ENCODE data around the gene SMARCD3.

DNA sequence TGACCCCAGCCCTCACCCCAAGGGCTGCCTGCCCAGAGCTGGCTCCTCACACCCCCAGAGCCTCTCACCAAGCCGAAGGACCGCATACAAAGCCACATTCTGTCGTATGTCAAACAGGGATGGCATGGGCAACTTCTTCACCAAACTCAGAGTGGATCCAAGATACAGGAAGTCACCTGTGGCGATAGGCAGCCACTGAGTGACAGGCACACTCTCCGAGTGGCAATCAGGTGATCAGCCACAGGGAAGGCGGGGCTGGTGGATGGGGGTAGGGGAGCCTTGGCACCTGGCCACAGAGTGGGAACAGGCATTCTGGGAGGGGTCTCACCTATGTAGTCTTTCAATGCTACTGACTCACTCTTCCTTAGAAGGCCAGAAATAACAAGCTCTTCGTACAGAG, 54.3 kb downstream of the SMARCD3 start:
- no peak for TF ChIP-seq CTCF (conservative IDR thresholded peaks at IDR 0.05; ENCODE audit: low read depth in 2 of 2)
- TF ChIP-seq EZH2 (IDR thresholded peaks at IDR 0.05; ENCODE audit: low read depth, unreplicated experiment), result no peak

All from GM23338 (cell line).